ENCODE data around the gene POLRMT. TPM values are rescaled to one million over a fixed set of nuclear protein-coding genes. Genes with fewer than 3 reads are reported as not detected.

Gene POLRMT
- polyA plus RNA-seq, 1 donor (not counting 4 experiments of a cell fraction or from before 2014, with no cell fraction given): 33.3 TPM

DNA sequence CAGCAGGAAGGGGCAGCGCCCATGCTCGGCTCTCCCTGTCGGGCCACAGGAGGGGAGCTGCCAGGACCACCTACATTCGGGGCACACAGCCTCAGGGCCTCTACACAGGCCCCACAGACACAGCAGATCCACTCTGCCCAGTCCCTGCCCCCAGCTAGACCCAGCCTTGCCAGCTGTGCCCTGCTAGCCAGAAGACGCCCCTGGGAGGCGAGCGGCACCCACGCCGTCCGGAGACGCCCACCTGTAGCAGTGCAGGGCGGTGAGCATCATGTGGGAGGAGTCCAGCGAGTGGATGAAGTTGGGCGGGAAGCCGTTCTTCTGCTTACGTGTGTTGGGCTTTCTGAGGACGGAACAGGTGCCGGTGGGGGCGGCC is 15.1 kb downstream of the POLRMT start:
- no peak for TF ChIP-seq EZH2 (IDR thresholded peaks at IDR 0.05; ENCODE audit: low read length)
- TF ChIP-seq CTCF (optimal IDR thresholded peaks at IDR 0.05 in 1 of 3, IDR thresholded peaks at IDR 0.05 in 1 of 3, conservative IDR thresholded peaks at IDR 0.05 in 1 of 3; ENCODE audit: extremely low read depth in 1 of 3, insufficient read depth in 2 of 3, low read length in 3 of 3): no peak
- Histone ChIP-seq H3K27ac (ENCODE audit: control insufficient read depth, insufficient read depth, low read length) (no peak overlapping the region), H3K4me2 (ENCODE audit: control insufficient read depth, extremely low read depth, insufficient read depth, low read depth, low read length) (no peak overlapping the region), H3K36me3 (ENCODE audit: control insufficient read depth in 2 of 2, extremely low read depth in 1 of 2, insufficient read depth in 2 of 2, low read length in 2 of 2) (peaks cover 10 to 17% of the 10 kb centered on the region in 2 experiments), H3K4me1 (ENCODE audit: control insufficient read depth, extremely low read depth, insufficient read depth, low read length) (no peaks in the 10 kb centered on the region), H3K4me3 (ENCODE audit: control insufficient read depth in 2 of 3, extremely low read depth in 1 of 3, insufficient read depth in 2 of 3, low read depth in 1 of 3, low read length in 3 of 3) (no peak overlapping the region), H3K27me3 (ENCODE audit: control insufficient read depth, extremely low read depth, insufficient read depth, low read length) (no peaks in the 10 kb centered on the region), H3K79me2 (ENCODE audit: control insufficient read depth, insufficient read depth, low read length) (no peaks in the 10 kb centered on the region), H3K9me1 (ENCODE audit: control insufficient read depth, extremely low read depth, insufficient read depth, low read length) (no peaks in the 10 kb centered on the region), H4K20me1 (ENCODE audit: control insufficient read depth, extremely low read depth, insufficient read depth, low read length) (peaks cover 5% of the 10 kb centered on the region), H3K9ac (ENCODE audit: control insufficient read depth, extremely low read depth, insufficient read depth, low read length) (no peak overlapping the region), H3K9me3 (ENCODE audit: control insufficient read depth, low read depth, low read length) (no peaks in the 10 kb centered on the region), H2AFZ (ENCODE audit: control insufficient read depth, low read length) (no peak overlapping the region)
- DNase-seq (ENCODE audit: low read depth, low spot score): no peak
- dilution Hi-C loops (cut with MboI; ENCODE audit: extremely low pct_ligation_motif_present, low sequenced_read_pairs): no loop called here
- no peak for FAIRE-seq

DNA sequence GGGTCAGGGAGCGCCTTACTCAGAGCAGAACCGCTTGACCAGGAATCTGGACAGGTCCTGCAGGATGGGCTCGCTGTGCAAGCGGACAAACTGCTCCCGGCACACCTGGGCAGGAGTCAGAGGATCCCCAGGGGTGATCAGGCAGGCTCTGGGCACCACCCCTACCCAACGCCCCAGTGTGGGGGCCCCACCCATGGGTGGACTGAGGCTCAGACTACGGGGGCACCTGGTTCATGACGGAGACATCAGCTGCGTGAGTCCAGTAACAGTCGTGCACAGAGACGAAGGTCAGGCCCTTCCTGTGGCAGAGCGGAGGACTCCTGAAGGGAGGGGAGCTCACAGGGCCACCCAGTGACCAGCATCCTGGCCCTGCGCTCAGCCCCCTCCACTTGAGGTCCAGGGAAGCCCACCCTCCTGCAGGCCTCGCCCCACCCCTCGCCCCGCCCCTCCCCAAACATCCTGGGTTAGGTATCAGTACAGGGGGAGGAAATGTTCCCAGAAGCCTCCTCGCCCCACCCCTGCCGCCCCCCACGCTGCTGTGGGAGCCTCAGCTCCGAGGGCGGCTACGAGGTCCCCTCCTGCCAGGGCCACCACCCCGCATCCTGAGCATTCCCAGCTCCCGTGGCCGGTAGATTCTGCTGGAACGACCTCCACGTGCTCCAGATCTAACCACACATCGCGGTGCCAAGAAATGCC is 15.6 kb downstream of the POLRMT start:
- H3K4me2 ChIP-seq (ENCODE audit: control insufficient read depth, extremely low read depth, insufficient read depth, low read depth, low read length): no peak overlapping the region
- H3K36me3 ChIP-seq (ENCODE audit: control insufficient read depth in 2 of 2, extremely low read depth in 1 of 2, insufficient read depth in 2 of 2, low read length in 2 of 2): peaks cover 10 to 17% of the 10 kb centered on the region in 2 experiments
- H4K20me1 ChIP-seq (ENCODE audit: control insufficient read depth, extremely low read depth, insufficient read depth, low read length): peaks cover 5% of the 10 kb centered on the region
- no peaks in the 10 kb centered on the region for H3K27me3 ChIP-seq (ENCODE audit: control insufficient read depth, extremely low read depth, insufficient read depth, low read length)
- FAIRE-seq (no peak), DNase-seq (ENCODE audit: low read depth, low spot score) (no peak)
- no peak overlapping the region for H3K9ac ChIP-seq (ENCODE audit: control insufficient read depth, extremely low read depth, insufficient read depth, low read length)
- H3K27ac ChIP-seq (ENCODE audit: control insufficient read depth, insufficient read depth, low read length): no peak overlapping the region
- H2AFZ ChIP-seq (ENCODE audit: control insufficient read depth, low read length): no peak overlapping the region
- TF ChIP-seq EZH2 (IDR thresholded peaks at IDR 0.05; ENCODE audit: low read length) (no peak), CTCF (optimal IDR thresholded peaks at IDR 0.05 in 1 of 3, IDR thresholded peaks at IDR 0.05 in 1 of 3, conservative IDR thresholded peaks at IDR 0.05 in 1 of 3; ENCODE audit: extremely low read depth in 1 of 3, insufficient read depth in 2 of 3, low read length in 3 of 3) (no peak)
- no peaks in the 10 kb centered on the region for H3K79me2 ChIP-seq (ENCODE audit: control insufficient read depth, insufficient read depth, low read length)
- no peaks in the 10 kb centered on the region for H3K9me1 ChIP-seq (ENCODE audit: control insufficient read depth, extremely low read depth, insufficient read depth, low read length)
- H3K4me1 ChIP-seq (ENCODE audit: control insufficient read depth, extremely low read depth, insufficient read depth, low read length): no peaks in the 10 kb centered on the region
- no peak overlapping the region for H3K4me3 ChIP-seq (ENCODE audit: control insufficient read depth in 2 of 3, extremely low read depth in 1 of 3, insufficient read depth in 2 of 3, low read depth in 1 of 3, low read length in 3 of 3)
- dilution Hi-C loops (cut with MboI; ENCODE audit: extremely low pct_ligation_motif_present, low sequenced_read_pairs): no loop called here
- H3K9me3 ChIP-seq (ENCODE audit: control insufficient read depth, low read depth, low read length): no peaks in the 10 kb centered on the region
